GM20000 (cell line): ENCODE results near the gene TTLL12.

Source experiments
- DNase-seq: peaks from one replicate; pipeline ENCODE4 v3.0.0; 2012; ENCODE audit warnings: low spot score
- TF ChIP-seq, protein P1 (sequence below): IDR thresholded peaks from 2 replicates; pipeline ENCODE4 v1.5.1; 2012; ENCODE audit warnings: mild to moderate bottlenecking, control low read depth; ENCODE audit errors: extremely low read depth, missing control alignments

The TTLL12 gene

DNA sequence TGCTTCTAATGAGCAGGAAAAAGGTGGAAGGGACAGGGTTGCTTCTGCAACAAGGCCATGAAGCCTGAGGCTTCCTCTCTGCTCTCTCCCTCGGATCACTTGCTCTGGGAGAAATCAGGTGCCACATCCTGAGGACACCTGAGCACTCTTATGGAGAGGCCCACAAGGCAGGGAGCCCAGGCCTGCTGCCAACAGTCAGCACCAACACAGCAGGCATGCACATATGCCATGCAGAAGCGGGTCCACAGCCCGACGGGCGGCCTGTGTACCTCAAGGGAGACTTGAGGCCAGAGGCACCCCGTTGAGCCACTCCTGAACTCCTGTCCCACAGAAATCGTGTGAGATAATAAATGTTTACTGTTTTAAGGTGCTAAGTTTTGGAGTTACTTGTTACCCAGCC lies 9.5 kb downstream of the TTLL12 start:
- TF ChIP-seq, protein P1, sequence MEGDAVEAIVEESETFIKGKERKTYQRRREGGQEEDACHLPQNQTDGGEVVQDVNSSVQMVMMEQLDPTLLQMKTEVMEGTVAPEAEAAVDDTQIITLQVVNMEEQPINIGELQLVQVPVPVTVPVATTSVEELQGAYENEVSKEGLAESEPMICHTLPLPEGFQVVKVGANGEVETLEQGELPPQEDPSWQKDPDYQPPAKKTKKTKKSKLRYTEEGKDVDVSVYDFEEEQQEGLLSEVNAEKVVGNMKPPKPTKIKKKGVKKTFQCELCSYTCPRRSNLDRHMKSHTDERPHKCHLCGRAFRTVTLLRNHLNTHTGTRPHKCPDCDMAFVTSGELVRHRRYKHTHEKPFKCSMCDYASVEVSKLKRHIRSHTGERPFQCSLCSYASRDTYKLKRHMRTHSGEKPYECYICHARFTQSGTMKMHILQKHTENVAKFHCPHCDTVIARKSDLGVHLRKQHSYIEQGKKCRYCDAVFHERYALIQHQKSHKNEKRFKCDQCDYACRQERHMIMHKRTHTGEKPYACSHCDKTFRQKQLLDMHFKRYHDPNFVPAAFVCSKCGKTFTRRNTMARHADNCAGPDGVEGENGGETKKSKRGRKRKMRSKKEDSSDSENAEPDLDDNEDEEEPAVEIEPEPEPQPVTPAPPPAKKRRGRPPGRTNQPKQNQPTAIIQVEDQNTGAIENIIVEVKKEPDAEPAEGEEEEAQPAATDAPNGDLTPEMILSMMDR, result no peak
- no peak for DNase-seq

DNA sequence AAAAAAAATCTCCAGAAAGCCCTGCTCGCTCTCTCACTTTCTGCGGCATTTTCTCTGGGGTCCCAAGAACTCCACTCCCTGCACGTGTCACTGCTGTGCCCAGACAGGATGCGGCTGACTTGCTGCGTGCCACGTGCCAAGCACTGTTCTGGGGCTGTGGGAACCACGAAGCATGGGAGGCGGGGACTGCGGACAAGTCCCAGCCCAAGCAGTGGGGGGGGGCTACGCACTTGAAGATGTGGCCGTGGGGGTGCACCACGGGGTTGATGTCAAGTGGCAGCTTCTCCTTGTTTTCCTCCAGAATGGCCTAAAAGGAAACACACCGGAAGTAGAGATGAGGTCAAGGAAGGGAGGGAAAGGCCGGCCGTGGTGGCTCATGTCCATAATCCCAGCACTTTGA lies 10.8 kb downstream of the TTLL12 start:
- DNase-seq, result no peak
- TF ChIP-seq, protein P1, result no peak

DNA sequence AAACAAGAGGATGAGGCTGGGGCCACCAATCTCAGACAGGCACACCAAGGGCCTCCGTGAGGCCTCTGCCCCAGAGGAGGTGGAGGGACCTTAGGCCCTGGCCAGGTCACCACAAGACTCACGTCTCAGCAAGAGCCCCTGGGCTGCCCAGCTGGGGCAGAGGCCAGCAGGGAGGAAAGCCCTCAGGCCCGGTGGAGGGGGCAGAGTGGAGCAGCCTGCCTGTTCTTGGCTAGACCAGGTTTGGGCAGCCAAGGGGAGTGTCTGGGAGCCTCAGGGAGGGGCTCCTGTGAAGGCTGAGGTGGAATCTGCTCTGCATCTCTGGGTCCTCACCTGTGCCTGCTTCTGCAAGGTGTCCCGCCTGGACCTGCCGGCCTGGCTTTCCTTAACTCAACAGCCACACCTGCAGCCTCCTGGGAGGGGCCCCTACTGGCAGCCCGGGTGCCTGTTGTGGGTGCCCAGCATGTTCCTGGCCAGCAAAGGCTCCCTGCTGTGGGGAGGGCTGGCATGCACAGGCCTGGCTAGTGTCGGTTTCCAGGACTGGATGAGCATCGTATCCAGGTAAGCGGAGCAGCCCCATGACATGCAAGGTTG lies 11.9 kb downstream of the TTLL12 start:
- no peak for DNase-seq
- TF ChIP-seq, protein P1, result no peak

DNA sequence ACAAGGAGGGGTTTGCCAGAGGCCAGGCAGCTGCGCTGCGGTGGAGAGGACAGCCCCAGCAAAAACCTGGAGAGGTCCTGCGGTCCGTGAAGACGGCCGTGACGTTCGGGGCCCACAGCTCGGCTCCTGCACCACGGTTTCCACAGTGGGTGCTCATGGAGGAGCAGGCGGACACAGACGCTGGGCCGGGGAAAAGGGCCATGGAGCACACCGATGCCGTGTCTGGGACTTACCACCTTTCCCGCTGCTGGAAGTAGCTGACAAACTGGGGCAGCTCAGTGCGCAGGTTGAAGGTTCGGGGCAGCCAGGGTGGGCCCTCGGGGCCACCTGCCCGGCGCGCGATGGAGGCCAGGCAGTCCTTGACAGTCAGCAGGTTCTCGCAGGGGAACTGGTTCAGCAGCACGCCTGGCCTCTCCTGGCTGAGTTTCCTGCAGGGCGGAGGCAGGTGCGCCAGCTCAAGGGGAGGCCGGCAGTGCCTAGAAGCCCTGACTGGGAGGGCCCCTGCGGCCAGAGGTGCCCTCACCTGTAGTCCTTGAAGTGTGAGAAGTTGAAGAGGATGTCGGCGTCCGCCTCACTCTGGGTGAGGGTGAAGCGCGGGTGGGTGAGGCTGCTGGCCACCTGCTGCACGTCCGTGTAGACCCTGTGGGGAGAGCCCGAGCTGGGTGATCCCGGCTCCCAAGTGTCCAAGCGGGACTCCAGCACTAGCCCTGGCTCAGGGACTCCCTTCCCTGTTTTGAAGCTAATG lies 12.8 kb downstream of the TTLL12 start:
- TF ChIP-seq, protein P1, result no peak
- no peak for DNase-seq

- DNase-seq, result no peak
- TF ChIP-seq, protein P1, result no peak
Measured at GRCh38 chr22:43173566-43173965, 13.4 kb downstream of the TTLL12 start.

DNA sequence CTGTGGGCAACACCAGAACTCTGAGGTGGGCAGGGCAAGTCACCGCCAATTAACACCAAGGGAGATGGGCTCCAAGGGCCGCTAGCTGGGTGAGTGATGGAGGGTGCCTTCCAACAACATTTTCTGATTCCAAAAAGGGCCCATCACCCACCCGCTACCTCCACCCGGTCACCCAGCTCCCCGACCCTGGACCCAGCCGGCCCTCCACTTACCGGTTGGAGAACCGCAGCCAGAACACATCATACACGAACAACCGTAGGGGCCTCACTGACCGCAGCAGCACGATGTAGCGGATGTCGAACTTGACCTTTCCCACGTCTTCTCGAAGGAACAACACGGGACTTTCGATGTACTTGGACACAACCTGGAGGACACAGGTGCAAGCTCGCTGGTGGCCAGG lies 14.7 kb downstream of the TTLL12 start:
- TF ChIP-seq, protein P1, result no peak
- DNase-seq, result no peak

DNA sequence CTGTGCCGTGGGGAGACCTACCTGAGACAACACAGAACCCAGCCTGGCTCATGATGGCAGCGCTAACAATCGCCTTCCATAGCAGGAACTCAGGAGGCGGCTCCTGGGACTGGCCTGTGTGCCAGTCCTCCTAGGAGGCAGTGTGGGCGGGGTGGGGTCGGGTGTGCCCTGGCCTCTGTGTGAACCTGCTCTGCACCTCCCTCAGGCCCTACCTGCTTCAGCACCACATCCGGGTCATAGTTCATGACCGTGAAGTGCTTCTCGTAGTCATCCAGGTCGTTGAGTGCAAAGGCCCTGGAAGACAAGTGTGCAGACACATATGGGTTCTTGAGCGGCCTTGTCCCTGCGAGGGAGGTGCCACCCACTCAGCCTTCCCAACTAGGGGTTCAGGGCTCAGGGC lies 15.3 kb downstream of the TTLL12 start:
- TF ChIP-seq, protein P1, result no peak
- DNase-seq, result no peak
